ENCODE results near the gene MYH7B.
A peak's percentile ranks its signal among the peaks of the same experiment; 100 is the strongest.

Gene MYH7B

GRCh38 chr20:34945315-34946077 lies 10.2 kb upstream of the MYH7B start:
- no peak for DNase-seq

- DNase-seq = no peak
Measured at GRCh38 chr20:34946661-34947060, 9.0 kb upstream of the MYH7B start.

- DNase-seq = no peak
Measured at GRCh38 chr20:34947336-34947735, 8.3 kb upstream of the MYH7B start.

- peak; percentile 70 for DNase-seq
Measured at GRCh38 chr20:34948030-34948429, 7.6 kb upstream of the MYH7B start.

- DNase-seq = no peak
Measured at GRCh38 chr20:34949120-34949519, 6.5 kb upstream of the MYH7B start.

GRCh38 chr20:34951252-34951651 lies 4.4 kb upstream of the MYH7B start:
- no peak for DNase-seq

GRCh38 chr20:34951652-34952051 lies 4.0 kb upstream of the MYH7B start:
- no peak for DNase-seq

GRCh38 chr20:34952671-34953070 lies 3.0 kb upstream of the MYH7B start:
- DNase-seq = peak; percentile 63

- DNase-seq = no peak
Measured at GRCh38 chr20:34953960-34954359, 1.7 kb upstream of the MYH7B start.

GRCh38 chr20:34954904-34955230 lies 801 bp upstream of the MYH7B start:
- peak; percentile 59 for DNase-seq

- no peak for DNase-seq
Measured at GRCh38 chr20:34956041-34956458, 382 bp downstream of the MYH7B start.

GRCh38 chr20:34956751-34957472 lies 1.2 kb downstream of the MYH7B start:
- no peak for DNase-seq

- no peak for DNase-seq
Measured at GRCh38 chr20:34964486-34964885, 8.8 kb downstream of the MYH7B start.

- no peak for DNase-seq
Measured at GRCh38 chr20:34965051-34965450, 9.4 kb downstream of the MYH7B start.

GRCh38 chr20:34967421-34967820 lies 11.8 kb downstream of the MYH7B start:
- no peak for DNase-seq

GRCh38 chr20:34968042-34968775 lies 12.5 kb downstream of the MYH7B start:
- DNase-seq = no peak

- no peak for DNase-seq
Measured at GRCh38 chr20:34970193-34970840, 14.6 kb downstream of the MYH7B start.

- DNase-seq = no peak
Measured at GRCh38 chr20:34970846-34971560, 15.3 kb downstream of the MYH7B start.

- DNase-seq = no peak
Measured at GRCh38 chr20:34971561-34972235, 16.0 kb downstream of the MYH7B start.

GRCh38 chr20:34974246-34974645 lies 18.6 kb downstream of the MYH7B start:
- no peak for DNase-seq

GRCh38 chr20:34976286-34976685 lies 20.6 kb downstream of the MYH7B start:
- DNase-seq = no peak
